Stimulated activated CD4-positive, alpha-beta T cell treated with anti-CD3 and anti-CD28 coated beads, Interleukin-1b, Interleukin-23, amount 100 ng/mL, for 1 hour (primary cell): ENCODE data around the gene VPS39.

Source experiments
- DNase-seq, 2 donors: peaks; one replicate each; pipeline ENCODE4 v3.0.0-alpha.2; 2020; ENCODE audit warnings: low read depth in 2 of 2

The VPS39 gene

GRCh38 chr15:42159381-42160015 lies 48.6 kb downstream of the VPS39 start:
- DNase-seq, result no peak

- DNase-seq, result no peak
These were observed 49.2 kb downstream of the VPS39 start for GRCh38 chr15:42158941-42159340.

GRCh38 chr15:42157981-42158765 lies 49.9 kb downstream of the VPS39 start:
- no peak for DNase-seq

DNA sequence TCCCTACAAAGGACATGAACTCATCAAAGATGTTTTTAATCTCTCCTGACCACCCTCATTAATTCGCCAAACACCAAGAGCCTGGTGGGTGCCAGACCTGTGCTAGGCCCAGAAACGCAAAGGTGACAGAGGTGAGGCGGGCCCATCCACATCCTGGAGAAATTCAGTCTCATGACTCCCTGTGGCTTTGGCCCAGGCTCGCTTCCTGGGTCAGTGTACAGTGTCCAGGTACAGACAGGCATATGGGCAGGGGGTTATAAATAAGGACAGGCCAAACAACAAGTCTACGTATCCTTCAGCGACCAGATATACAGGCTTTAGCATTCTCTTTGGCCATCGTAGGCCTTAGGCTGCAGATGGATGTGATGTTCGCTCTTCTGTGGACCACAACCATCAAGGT lies 50.7 kb downstream of the VPS39 start:
- DNase-seq, result no peak

DNA sequence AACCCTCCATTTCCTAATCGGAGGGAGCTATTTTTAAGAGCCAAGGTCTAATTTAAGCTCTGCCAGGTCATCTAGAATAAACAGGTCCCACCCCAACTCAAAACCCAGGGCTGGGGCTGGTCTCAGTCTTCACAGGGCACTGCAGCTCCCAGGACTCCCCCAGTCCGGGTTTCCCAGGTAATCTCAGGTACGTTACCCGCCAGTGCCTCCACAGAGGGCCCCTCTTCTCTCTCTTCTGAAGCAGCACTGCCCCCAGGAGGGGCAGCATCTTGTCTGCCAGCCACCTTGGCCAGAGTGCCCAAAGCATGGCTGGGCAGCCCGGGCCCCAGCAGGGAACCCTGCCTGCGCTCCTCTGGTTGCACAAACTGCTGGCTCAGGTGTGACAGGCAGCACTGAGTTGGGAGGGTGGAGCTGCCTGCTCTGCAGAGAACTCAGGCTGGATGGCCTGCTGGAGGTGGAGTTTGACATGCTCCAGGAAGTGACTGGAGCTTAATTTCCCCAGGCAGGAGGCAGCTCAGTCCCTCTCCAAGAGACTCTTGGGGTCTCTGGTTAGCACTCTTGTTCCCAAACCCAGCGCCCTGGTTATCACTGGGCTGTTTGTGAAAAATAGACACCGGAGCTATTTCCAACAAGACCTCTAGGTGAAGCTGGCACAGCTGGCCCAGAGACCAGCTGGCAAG lies 51.7 kb downstream of the VPS39 start, which contains the start of gene PLA2G4F:
Gene PLA2G4F (minus strand): TSS at position 394 of the 680 bp plus-strand sequence. CDS start 87 bp downstream, at position 307.
- DNase-seq, result no peak

DNA sequence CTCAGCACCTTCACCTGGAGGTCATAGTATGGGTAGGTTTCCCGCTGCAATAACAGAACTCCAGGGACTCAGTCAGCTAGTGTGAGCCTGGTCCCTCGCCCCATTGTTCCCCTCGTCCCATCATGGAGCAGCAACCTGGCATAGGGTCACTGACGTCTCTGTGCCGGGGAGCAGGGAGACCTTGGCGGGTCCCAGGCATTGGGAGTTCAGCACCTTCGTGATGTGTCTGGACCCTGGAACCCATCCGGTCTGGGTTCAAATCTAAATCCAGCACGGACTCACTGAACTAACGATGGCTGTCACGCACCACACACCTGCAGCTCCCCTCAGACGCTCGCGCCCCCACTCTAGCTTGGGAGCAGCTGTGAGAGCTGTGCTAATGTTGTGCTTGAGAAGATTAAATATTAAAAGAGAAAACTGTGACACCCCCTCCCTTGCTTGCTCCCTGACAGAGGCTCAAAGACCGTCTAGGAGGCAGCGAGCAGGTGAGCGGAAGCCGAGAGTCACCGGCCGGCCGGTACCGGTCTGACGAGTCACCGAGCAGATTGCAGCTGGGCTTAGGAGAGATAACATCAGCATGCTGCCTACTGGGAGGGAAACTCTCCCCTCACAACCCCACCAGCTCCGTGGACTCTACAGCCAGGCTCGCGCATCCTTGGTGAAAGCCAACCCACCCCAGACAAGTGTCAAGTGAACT lies 52.4 kb downstream of the VPS39 start:
- DNase-seq, result no peak

GRCh38 chr15:42154956-42155355 lies 53.1 kb downstream of the VPS39 start:
- DNase-seq, result no peak

DNA sequence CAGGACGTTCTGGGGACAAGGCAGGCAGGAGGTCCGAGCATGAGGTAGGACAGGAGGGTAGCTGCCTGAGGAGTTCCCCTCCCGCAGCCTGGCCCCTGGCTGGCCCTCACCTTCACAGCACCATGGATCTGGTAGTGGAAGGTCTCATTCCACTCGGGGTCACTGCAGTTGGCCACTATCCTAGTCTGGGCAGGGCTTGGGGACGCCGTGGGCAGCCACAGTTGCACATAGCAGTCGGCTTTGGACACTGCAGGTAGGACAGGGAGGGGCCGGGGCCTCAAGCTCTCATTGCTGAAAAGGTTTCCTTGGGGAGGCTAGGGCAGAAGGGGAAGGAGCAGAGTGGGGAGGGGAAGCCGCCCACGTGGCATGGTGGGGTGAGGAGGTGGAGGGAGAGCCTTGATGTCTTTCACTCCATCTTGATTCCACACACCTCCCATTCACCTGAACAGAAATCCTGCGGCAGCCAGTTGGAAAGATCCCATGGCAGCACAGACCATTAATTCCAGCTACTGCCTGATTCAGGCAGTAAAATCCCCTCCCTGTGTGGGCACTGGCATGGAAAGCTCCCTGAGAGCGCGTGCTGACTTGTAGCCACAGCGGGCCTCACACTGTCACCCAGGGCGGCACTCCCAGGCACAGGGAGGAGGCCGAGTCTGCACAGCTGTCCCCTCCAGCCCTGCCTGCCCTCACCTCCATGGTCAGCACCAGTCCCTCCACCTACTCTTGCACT lies 53.7 kb downstream of the VPS39 start:
- no peak for DNase-seq

DNA sequence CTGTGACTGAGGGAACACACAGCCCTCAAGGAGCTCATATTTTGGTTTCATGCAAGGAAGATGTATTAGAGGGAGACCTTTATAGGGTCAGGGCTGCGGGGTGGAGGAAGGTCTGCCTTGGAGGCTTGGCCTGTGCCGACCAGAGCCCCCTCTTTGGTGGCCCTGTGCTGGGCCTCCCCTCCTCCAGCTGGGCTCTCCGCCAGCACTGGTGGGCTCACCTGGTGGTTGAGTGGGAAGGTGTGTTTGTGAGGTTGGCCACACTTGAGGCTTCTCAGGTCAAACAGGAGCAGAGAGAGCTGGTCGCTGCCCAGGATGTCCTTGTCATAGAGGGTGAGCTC lies 54.3 kb downstream of the VPS39 start:
- no peak for DNase-seq

GRCh38 chr15:42152921-42153698 lies 55.0 kb downstream of the VPS39 start:
- DNase-seq, result no peak

DNA sequence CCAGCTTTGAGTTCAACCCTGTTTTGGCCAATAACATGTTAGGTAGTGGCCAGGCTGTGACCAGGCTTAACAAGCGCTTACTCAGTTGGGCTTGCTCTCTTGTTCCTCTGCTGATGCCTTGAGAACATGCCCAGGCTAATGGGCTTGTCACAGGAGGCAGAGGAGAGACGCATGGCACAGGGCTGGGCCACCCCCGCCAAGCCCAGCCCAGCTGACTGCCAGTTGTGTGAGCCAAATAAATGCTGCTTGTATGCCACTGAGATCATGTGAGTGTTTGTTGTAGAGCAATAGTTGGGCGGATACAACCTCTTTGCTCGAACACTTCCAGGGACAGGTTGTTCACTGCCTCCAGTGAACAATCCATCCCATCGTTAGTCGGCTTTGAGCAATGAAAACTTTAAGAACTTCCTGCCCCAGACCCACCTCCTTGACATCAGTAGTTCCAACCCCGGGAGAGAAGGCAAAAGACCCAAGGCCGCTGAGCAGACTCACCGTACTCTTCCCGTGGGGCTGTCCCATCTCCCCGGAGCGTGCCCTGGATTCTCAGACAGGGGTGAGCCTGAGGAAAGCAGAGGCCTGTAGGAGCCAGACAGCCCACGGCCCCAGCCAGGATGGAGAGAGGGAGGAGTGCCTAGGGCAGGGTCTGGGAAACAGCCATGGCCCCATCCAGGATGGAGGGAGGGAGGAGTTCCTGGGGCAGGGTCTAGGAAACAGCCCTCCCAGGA lies 55.7 kb downstream of the VPS39 start:
- DNase-seq, result no peak

DNA sequence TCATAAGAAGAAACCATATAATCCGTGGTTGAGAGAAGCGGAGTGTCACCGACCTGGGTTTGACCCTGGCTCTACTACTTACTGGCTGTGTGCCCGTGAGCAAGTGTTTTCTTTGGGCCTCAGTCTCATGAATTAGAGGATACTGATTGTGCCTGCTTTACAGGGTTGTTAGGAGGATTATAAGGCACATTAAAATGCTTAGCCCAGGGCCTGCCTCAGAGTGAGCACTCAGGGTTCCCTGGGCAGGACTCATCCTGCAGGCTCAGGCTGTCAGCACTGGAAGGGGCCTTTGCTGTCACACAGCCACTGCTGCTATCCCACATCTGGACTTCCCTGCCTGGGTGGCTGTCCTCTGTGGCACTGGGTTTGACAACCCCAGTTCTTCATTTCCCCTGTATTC lies 56.4 kb downstream of the VPS39 start:
- no peak for DNase-seq

DNA sequence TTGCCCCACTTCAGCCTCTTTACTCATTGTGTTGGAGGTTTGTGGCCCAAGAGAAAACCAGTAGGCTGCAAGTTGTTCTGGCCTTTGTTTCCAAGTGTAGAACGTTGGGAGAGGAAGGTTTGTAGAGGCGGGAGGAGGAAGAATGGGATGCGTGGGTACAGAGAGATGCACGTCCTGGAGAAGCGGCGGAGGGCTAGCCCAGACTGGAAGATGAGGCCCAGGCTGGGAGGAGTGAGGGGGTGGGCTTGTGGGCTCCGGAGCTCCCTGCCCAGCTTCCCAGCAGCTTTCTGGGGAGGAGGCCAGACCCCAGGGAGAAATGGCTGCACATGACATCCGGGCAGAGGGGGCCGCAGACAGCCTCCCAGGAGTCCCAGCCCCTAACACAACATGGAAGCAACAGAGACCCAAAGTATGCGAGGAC lies 57.0 kb downstream of the VPS39 start:
- no peak for DNase-seq

DNA sequence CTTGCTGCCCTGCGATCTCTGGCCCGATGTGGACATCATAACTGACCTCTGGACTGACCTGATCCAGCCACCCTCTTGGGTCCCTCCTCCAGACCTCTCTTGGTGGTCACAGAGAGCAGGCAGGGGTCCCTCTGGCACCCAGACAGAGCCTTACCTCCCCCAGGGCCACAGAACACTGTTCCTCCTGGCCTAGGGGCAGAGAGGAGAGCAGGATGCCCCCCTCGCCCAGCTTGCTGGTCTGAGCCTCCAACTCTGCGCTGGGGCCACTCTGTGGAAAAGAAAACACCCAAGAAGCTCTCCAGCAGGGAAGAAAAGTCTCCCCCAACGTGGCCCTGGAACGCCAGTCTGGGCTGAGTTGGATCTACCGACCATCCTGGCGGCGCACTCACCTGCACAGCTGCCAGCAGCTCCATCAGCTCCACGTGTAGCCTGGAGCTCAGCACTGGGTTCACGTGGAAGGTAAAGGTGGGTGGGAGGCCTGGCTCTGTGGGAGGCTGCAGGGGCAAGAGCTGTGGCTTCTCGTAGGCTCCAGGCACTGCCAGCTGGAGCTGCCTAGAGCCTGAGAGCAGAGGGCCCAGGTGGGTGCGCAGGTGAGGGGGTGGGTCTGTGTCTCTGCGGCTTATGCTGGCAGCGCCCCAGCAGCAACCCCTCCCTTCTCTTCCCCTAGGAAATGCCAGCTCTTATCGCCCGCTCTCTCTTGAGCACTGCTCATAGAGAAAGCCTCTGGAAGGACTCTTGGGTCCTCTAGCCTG lies 57.7 kb downstream of the VPS39 start:
- DNase-seq, result no peak

DNA sequence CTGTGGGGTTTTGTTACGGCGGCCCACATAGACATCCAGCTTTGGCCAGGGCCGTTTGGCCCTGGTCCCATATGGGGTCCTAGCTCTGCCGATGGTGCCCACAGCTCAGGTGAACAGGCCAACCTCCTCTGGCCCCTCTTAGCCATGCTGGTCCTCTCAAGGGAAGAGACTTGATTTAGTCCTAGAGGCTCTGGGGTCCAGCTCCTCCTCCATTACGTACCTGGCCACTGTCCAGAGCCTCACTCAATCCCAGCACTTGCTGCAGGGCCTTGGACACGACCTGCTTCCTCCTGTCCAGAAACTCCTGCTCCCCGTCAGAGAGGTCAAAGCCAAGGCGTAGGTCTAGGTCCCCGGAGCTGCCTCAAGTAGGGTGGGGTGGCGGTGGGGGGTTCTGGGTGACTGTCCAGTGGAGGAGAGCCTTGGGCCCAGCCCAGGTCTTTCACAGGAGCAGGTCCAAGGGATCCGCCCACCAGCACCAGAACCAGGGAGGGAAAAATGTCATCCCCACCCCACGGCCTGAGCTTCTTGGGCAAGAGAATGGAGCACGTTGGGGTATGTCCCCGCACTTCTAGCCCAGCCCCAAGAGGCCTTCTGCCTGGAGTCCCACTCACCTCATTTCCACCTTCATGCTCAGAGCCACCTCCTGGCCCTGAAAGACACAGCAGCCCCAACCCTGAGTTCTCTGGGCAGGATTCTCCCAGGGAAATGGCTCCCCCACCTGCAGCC lies 58.4 kb downstream of the VPS39 start:
- DNase-seq, result no peak

GRCh38 chr15:42148808-42149492 lies 59.2 kb downstream of the VPS39 start:
- no peak for DNase-seq

- no peak for DNase-seq
These were observed 60.7 kb downstream of the VPS39 start for GRCh38 chr15:42147431-42147735.
